BLaER1 treated with 17β-estradiol and CSF1 and Interleukin-3, amounts not matched to agents 10 nM and 100 nM (cell line): ENCODE measurements around the gene MCCC2.
"Not testable (repeated sequence)": the region's sequence is repeated elsewhere in the genome, so short reads cannot be mapped to it uniquely, and the experiment has no call there.

Source experiments
- H3K27ac ChIP-seq, 11 experiments: shearing (Covaris generic); formaldehyde crosslinking; 2 replicates each; pipeline ENCODE4 v1.8.1; 2022
- H3K27me3 ChIP-seq, 11 experiments: shearing (Covaris generic); formaldehyde crosslinking; 2 replicates each; pipeline ENCODE4 v1.8.1; 2022
- H3K36me3 ChIP-seq, 11 experiments: shearing (Covaris generic); formaldehyde crosslinking; 2 replicates each; pipeline ENCODE4 v1.8.1; 2022
- H3K4me1 ChIP-seq, 10 experiments: shearing (Covaris generic); formaldehyde crosslinking; 2 replicates each; pipeline ENCODE4 v1.8.1; 2022
- H3K4me2 ChIP-seq, 11 experiments: shearing (Covaris generic); formaldehyde crosslinking; 2 replicates each; pipeline ENCODE4 v1.8.1; 2022
- H3K4me3 ChIP-seq, 10 experiments: shearing (Covaris generic); formaldehyde crosslinking; 2 replicates each; pipeline ENCODE4 v1.8.1; 2022
- H3K9ac ChIP-seq, 11 experiments: shearing (Covaris generic); formaldehyde crosslinking; 2 replicates each; pipeline ENCODE4 v1.8.1; 2022
- H3K9me3 ChIP-seq, 11 experiments: shearing (Covaris generic); formaldehyde crosslinking; replicated peaks in 1 of 11; 2 replicates each; pipeline ENCODE4 v1.8.1; 2022
- H4K20me1 ChIP-seq, 11 experiments: shearing (Covaris generic); formaldehyde crosslinking; 2 replicates each; pipeline ENCODE4 v1.8.1; 2022
- Cebpa-rat ChIP-seq, 11 experiments: shearing (Covaris generic); IDR thresholded peaks; 2 replicates each; pipeline ENCODE4 v1.8.1; 2022

The MCCC2 gene

GRCh38 chr5:71645030-71645429 lies 57.9 kb downstream of the MCCC2 start:
- H3K9ac ChIP-seq, result no peak overlapping the region

GRCh38 chr5:71650940-71651339 lies 63.8 kb downstream of the MCCC2 start:
- H3K4me2 ChIP-seq, H4K20me1 ChIP-seq, H3K9me3 ChIP-seq, H3K9ac ChIP-seq, H3K27ac ChIP-seq, H3K27me3 ChIP-seq, H3K4me1 ChIP-seq, H3K4me3 ChIP-seq: not testable (repeated sequence)
- peaks cover 36 to 70% (median 52%) of the 10 kb centered on the region in 11 experiments for H3K36me3 ChIP-seq

More at GRCh38 chr5:71645030-71645429, 57.9 kb downstream of the MCCC2 start:
- Histone ChIP-seq H3K36me3 (peaks cover 4 to 61% (median 38%) of the 10 kb centered on the region in 11 experiments; a peak in 21 of 22 replicates), H3K4me3 (no peak overlapping the region), H3K9me3 (no peaks in the 10 kb centered on the region), H4K20me1 (no peaks in the 10 kb centered on the region), H3K4me2 (no peak overlapping the region), H3K4me1 (no peaks in the 10 kb centered on the region), H3K27me3 (no peaks in the 10 kb centered on the region), H3K27ac (no peak overlapping the region)
- no peak for TF ChIP-seq Cebpa-rat (IDR thresholded peaks at IDR 0.05)

GRCh38 chr5:71651579-71651978 lies 64.4 kb downstream of the MCCC2 start:
- Histone ChIP-seq H3K27me3 (no peaks in the 10 kb centered on the region), H3K27ac (no peak overlapping the region), H3K9me3 (no peaks in the 10 kb centered on the region), H3K36me3 (peaks cover 35 to 65% (median 45%) of the 10 kb centered on the region in 11 experiments), H3K9ac (no peak overlapping the region), H4K20me1 (no peaks in the 10 kb centered on the region), H3K4me1 (no peaks in the 10 kb centered on the region), H3K4me3 (no peak overlapping the region), H3K4me2 (no peak overlapping the region)
- TF ChIP-seq Cebpa-rat (IDR thresholded peaks at IDR 0.05), result no peak

- Histone ChIP-seq H3K9me3 (no peaks in the 10 kb centered on the region), H3K4me3 (no peak overlapping the region), H4K20me1 (no peaks in the 10 kb centered on the region), H3K4me2 (no peak overlapping the region), H3K27ac (no peak overlapping the region), H3K9ac (no peak overlapping the region), H3K36me3 (peaks cover 35 to 65% (median 47%) of the 10 kb centered on the region in 11 experiments), H3K27me3 (no peaks in the 10 kb centered on the region), H3K4me1 (no peaks in the 10 kb centered on the region)
- no peak for TF ChIP-seq Cebpa-rat (IDR thresholded peaks at IDR 0.05)
Observed at GRCh38 chr5:71652349-71652748, 65.2 kb downstream of the MCCC2 start.

GRCh38 chr5:71652803-71653543 lies 65.8 kb downstream of the MCCC2 start:
- no peak for TF ChIP-seq Cebpa-rat (IDR thresholded peaks at IDR 0.05)
- Histone ChIP-seq H3K9ac (no peak overlapping the region), H4K20me1 (no peaks in the 10 kb centered on the region), H3K27me3 (no peaks in the 10 kb centered on the region), H3K36me3 (peaks cover 40 to 69% (median 53%) of the 10 kb centered on the region in 11 experiments), H3K27ac (no peak overlapping the region), H3K4me3 (no peak overlapping the region), H3K4me1 (no peaks in the 10 kb centered on the region), H3K9me3 (no peaks in the 10 kb centered on the region), H3K4me2 (no peak overlapping the region)

- H3K9me3 ChIP-seq, result no peaks in the 10 kb centered on the region
- H3K36me3 ChIP-seq, result peaks cover 6 to 22% (median 14%) of the 10 kb centered on the region in 11 experiments; a peak in 16 of 22 replicates
- H3K4me2 ChIP-seq, result no peak overlapping the region
- TF ChIP-seq Cebpa-rat (IDR thresholded peaks at IDR 0.05), result no peak
- H3K4me3 ChIP-seq, result no peak overlapping the region
- H3K27ac ChIP-seq, result no peak overlapping the region
- H3K9ac ChIP-seq, result no peak overlapping the region
- H4K20me1 ChIP-seq, result no peaks in the 10 kb centered on the region
- no peaks in the 10 kb centered on the region for H3K4me1 ChIP-seq
- no peaks in the 10 kb centered on the region for H3K27me3 ChIP-seq
Observed at GRCh38 chr5:71658916-71659662, 71.9 kb downstream of the MCCC2 start.

GRCh38 chr5:71662381-71662780 lies 75.2 kb downstream of the MCCC2 start:
- TF ChIP-seq Cebpa-rat (IDR thresholded peaks at IDR 0.05), result no peak
- H3K4me2 ChIP-seq, result no peak overlapping the region
- H4K20me1 ChIP-seq, result no peaks in the 10 kb centered on the region
- H3K9ac ChIP-seq, result no peak overlapping the region
- H3K27me3 ChIP-seq, result no peaks in the 10 kb centered on the region
- no peak overlapping the region for H3K4me3 ChIP-seq
- peaks cover 0 to 11% (median 6%) of the 10 kb centered on the region in 11 experiments; a peak in 12 of 22 replicates for H3K36me3 ChIP-seq
- no peaks in the 10 kb centered on the region for H3K9me3 ChIP-seq
- no peak overlapping the region for H3K27ac ChIP-seq
- H3K4me1 ChIP-seq, result no peaks in the 10 kb centered on the region

- Histone ChIP-seq H4K20me1 (no peaks in the 10 kb centered on the region), H3K9me3 (peaks cover 0 to 7% (median 0%) of the 10 kb centered on the region in 11 experiments; a peak in 2 of 22 replicates), H3K27me3 (no peaks in the 10 kb centered on the region), H3K36me3 (peaks cover 0 to under 1% (median 0%) of the 10 kb centered on the region in 11 experiments; a peak in 1 of 22 replicates), H3K9ac (no peak overlapping the region), H3K4me2 (no peak overlapping the region), H3K4me3 (no peak overlapping the region), H3K27ac (no peak overlapping the region), H3K4me1 (no peaks in the 10 kb centered on the region)
- no peak for TF ChIP-seq Cebpa-rat (IDR thresholded peaks at IDR 0.05)
Observed at GRCh38 chr5:71663191-71663969, 76.2 kb downstream of the MCCC2 start.

GRCh38 chr5:71664615-71665014 lies 77.5 kb downstream of the MCCC2 start:
- not testable (repeated sequence) for H3K4me3 ChIP-seq, H3K27me3 ChIP-seq, H4K20me1 ChIP-seq, H3K4me2 ChIP-seq, H3K9me3 ChIP-seq, H3K36me3 ChIP-seq, H3K4me1 ChIP-seq, H3K9ac ChIP-seq, H3K27ac ChIP-seq
